Stimulated activated CD8-positive, alpha-beta memory T cell treated with anti-CD3 and anti-CD28 coated beads, Interleukin-7, amount 100 ng/mL, for 24 hours (primary cell): ENCODE measurements around the gene SH3BGRL.
"Not testable (repeated sequence)": the region's sequence is repeated elsewhere in the genome, so short reads cannot be mapped to it uniquely, and the experiment has no call there.

Experiments
- DNase-seq: peaks from one replicate; pipeline ENCODE4 v3.0.0-alpha.2; 2020; ENCODE audit warnings: low read depth

Gene SH3BGRL

GRCh38 chrX:81259714-81260395 is 58.0 kb downstream of the SH3BGRL start:
- DNase-seq: no peak

- no peak for DNase-seq
These were observed 59.7 kb downstream of the SH3BGRL start for GRCh38 chrX:81261576-81261975.

GRCh38 chrX:81263059-81263458 is 61.2 kb downstream of the SH3BGRL start:
- no peak for DNase-seq

- DNase-seq: no peak
These were observed 76.7 kb downstream of the SH3BGRL start for GRCh38 chrX:81278616-81279015.

- DNase-seq: no peak
These were observed 78.2 kb downstream of the SH3BGRL start for GRCh38 chrX:81280148-81280547.

GRCh38 chrX:81286075-81286474 is 84.2 kb downstream of the SH3BGRL start:
- no peak for DNase-seq

- no peak for DNase-seq
These were observed 84.7 kb downstream of the SH3BGRL start for GRCh38 chrX:81286608-81287007.

- DNase-seq: no peak
These were observed 90.1 kb downstream of the SH3BGRL start for GRCh38 chrX:81291996-81292395.

GRCh38 chrX:81294101-81294500 is 92.2 kb downstream of the SH3BGRL start:
- no peak for DNase-seq

- DNase-seq: no peak
These were observed 100.0 kb downstream of the SH3BGRL start for GRCh38 chrX:81301877-81302276.

GRCh38 chrX:81304563-81304962 is 102.7 kb downstream of the SH3BGRL start:
- no peak for DNase-seq

- no peak for DNase-seq
These were observed 103.3 kb downstream of the SH3BGRL start for GRCh38 chrX:81305240-81305639.

GRCh38 chrX:81308086-81308829 is 106.4 kb downstream of the SH3BGRL start:
- DNase-seq: no peak

GRCh38 chrX:81316163-81316562 is 114.3 kb downstream of the SH3BGRL start:
- DNase-seq: no peak

- not testable (repeated sequence) for DNase-seq
These were observed 129.8 kb downstream of the SH3BGRL start for GRCh38 chrX:81331653-81332052.

GRCh38 chrX:81336455-81337152 is 134.7 kb downstream of the SH3BGRL start:
- DNase-seq: no peak

- DNase-seq: no peak
These were observed 135.9 kb downstream of the SH3BGRL start for GRCh38 chrX:81337805-81338204.

GRCh38 chrX:81338924-81339323 is 137.0 kb downstream of the SH3BGRL start:
- no peak for DNase-seq

- DNase-seq: not testable (repeated sequence)
These were observed 143.4 kb downstream of the SH3BGRL start for GRCh38 chrX:81345296-81345695.
